Uterus (tissue), 4 donors: ENCODE data around the gene TEX29. TPM values are rescaled to one million over a fixed set of nuclear protein-coding genes. Genes with fewer than 3 reads are reported as not detected.

Source experiments
- DNase-seq, 2 donors: peaks; one replicate each; pipeline ENCODE4 v3.0.0-alpha.2; 2019 to 2020
- H3K27ac ChIP-seq, 2 donors: fragments of 200-600 bp; sonication (generic); 1 replicate in 1 of 2; 2 replicates in 1 of 2; pipeline ENCODE4 v1.5.1; 2016 to 2018
- H3K27me3 ChIP-seq, 2 donors: fragments of 200-600 bp; sonication (generic); one replicate each; pipeline ENCODE4 v1.5.1; 2018 to 2019; ENCODE audit warnings: control low read depth in 1 of 2
- H3K36me3 ChIP-seq, 2 donors: fragments of 200-600 bp; sonication (generic); one replicate each; pipeline ENCODE4 v1.5.1; 2019; ENCODE audit warnings: control low read depth in 1 of 2
- H3K4me1 ChIP-seq, 2 donors: fragments of 200-600 bp; sonication (generic); one replicate each; pipeline ENCODE4 v1.5.1; 2018 to 2019; ENCODE audit warnings: control low read depth in 1 of 2
- H3K4me3 ChIP-seq, 2 donors: fragments of 200-600 bp; sonication (generic); 1 replicate in 1 of 2; 2 replicates in 1 of 2; pipeline ENCODE4 v1.5.1; 2018 to 2019; ENCODE audit warnings: mild to moderate bottlenecking in 1 of 2
- H3K9me3 ChIP-seq, 2 donors: fragments of 200-600 bp; sonication (generic); one replicate each; pipeline ENCODE4 v1.5.1; 2019; ENCODE audit warnings: control low read depth in 1 of 2
- POLR2A ChIP-seq, 2 donors: fragments of 450-650 bp; IDR thresholded peaks; one replicate each; pipeline ENCODE4 v1.6.1; 2016; ENCODE audit warnings: antibody characterized with exemption in 2 of 2, mild to moderate bottlenecking in 1 of 2, moderate library complexity in 1 of 2
- intact Hi-C: fragments of 100-400 bp; cut with DNase I; formaldehyde crosslinking; loops from one replicate; pipeline ENCODE4 v1.15.1; 2023; ENCODE audit warnings: low total_unique reads
- total RNA-seq, 4 donors: library from RNA; depleted of rRNA in 3 of 4; stranded (reverse); fragments of >200 nt in 3 of 4; gene quantifications; one replicate each; pipeline versions ENCODE4 v1.1.0 to v1.2.4, GENCODE V29; 2014 to 2023
- TF ChIP-seq, protein P1 (sequence below), 4 experiments: fragments of 200-600 bp in 2 of 4; fragments of 450-650 bp in 2 of 4; sonication (generic) in 2 of 4; IDR thresholded peaks; one replicate each; pipeline ENCODE4 v1.5.1; 2016 to 2019; ENCODE audit warnings: antibody characterized with exemption in 4 of 4, mild to moderate bottlenecking in 2 of 4, moderate library complexity in 1 of 4
- donor health status: DM: yes; HTN: yes; CAD: no.

The TEX29 gene
- total RNA-seq, 4 donors from 2014 or later = 0.91 TPM; not detected in 3

DNA sequence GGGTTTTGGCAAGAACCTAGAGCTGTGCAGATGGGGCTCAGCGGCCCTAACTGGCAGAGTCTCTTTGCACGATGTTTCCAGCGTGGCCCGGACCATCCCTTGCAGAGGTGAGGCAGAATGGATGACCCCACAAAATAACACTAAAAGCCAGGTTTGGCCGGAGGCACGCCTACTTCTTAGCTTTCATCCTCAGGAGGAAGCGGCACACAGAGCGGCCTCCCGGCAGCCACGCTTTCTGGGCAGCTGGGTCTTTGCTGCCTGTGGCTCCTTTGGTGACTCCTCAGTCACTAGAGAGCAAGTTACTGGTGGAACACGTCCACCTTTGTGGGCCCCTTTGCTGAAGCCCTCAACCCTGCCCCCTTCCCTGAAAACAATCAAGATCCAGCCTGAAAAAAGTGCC, 25.2 kb downstream of the TEX29 start:
- no peak for DNase-seq
- intact Hi-C loops = no loop called here

DNA sequence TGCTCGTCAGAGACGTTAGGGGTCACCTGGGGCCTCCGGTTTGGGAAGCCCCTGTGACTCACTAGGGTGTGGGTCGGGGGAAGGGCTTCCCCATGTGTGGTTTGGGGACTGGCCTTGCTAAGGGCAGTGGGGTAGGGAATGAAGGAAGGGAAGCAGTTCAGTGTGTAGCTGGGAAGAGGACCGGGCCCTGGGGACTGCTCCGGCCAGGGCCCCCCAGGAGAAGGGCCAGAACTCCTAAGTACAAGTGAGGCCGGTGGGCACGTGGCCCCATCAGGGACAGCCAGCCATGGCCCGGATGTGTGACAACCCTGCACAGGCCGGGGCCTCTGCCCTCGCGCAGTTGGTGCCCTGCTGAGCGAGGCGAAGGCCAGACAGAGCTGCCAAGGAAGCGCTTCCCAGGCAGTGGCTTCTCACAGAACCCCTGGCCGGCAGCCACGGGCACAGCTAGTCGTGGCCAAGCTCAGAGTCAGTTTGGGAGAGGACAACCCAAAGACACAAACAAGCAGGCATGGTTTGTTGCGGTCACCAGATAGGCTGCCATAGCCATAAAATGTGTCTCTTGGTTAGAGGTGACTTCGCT, 25.7 kb downstream of the TEX29 start:
- Histone ChIP-seq H3K27me3 (no peaks in the 10 kb centered on the region), H3K27ac (no peak overlapping the region), H3K9me3 (no peaks in the 10 kb centered on the region), H3K4me1 (no peaks in the 10 kb centered on the region), H3K4me3 (no peak overlapping the region), H3K36me3 (no peaks in the 10 kb centered on the region)
- no peak for TF ChIP-seq POLR2A (IDR thresholded peaks at IDR 0.05)
- TF ChIP-seq, protein P1, sequence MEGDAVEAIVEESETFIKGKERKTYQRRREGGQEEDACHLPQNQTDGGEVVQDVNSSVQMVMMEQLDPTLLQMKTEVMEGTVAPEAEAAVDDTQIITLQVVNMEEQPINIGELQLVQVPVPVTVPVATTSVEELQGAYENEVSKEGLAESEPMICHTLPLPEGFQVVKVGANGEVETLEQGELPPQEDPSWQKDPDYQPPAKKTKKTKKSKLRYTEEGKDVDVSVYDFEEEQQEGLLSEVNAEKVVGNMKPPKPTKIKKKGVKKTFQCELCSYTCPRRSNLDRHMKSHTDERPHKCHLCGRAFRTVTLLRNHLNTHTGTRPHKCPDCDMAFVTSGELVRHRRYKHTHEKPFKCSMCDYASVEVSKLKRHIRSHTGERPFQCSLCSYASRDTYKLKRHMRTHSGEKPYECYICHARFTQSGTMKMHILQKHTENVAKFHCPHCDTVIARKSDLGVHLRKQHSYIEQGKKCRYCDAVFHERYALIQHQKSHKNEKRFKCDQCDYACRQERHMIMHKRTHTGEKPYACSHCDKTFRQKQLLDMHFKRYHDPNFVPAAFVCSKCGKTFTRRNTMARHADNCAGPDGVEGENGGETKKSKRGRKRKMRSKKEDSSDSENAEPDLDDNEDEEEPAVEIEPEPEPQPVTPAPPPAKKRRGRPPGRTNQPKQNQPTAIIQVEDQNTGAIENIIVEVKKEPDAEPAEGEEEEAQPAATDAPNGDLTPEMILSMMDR (IDR thresholded peaks at IDR 0.05) = no peak
- no peak for DNase-seq
- intact Hi-C loops = no loop called here

More for the DNA sequence above, 25.2 kb downstream of the TEX29 start:
- Histone ChIP-seq H3K27ac (no peak overlapping the region), H3K36me3 (no peaks in the 10 kb centered on the region), H3K4me3 (no peak overlapping the region), H3K27me3 (no peaks in the 10 kb centered on the region), H3K9me3 (no peaks in the 10 kb centered on the region), H3K4me1 (no peaks in the 10 kb centered on the region)
- no peak for TF ChIP-seq POLR2A (IDR thresholded peaks at IDR 0.05)
- TF ChIP-seq, protein P1 (IDR thresholded peaks at IDR 0.05) = no peak

DNA sequence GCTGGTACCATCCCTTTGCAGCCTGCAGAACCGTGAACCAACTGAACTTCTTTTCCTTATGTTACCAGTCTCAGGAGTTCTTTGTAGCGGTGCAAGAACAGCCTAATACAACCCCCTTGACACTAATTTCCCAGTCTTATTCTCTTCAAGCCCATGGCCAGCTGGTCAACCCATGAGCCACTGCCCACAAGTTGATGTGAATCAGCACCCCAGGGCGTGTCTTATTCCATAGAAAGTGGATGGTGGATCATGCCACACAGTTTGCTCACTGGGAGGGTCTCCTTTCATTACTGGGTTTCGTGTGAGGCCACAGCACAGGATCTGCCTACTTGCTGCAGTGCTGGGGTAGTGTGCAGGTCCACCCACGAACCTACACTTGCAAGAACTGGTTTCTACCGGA, 27.0 kb downstream of the TEX29 start:
- Histone ChIP-seq H3K36me3 (no peaks in the 10 kb centered on the region), H3K27me3 (no peaks in the 10 kb centered on the region), H3K4me1 (no peaks in the 10 kb centered on the region), H3K27ac (no peak overlapping the region), H3K9me3 (no peaks in the 10 kb centered on the region), H3K4me3 (no peak overlapping the region)
- intact Hi-C loops = no loop called here
- no peak for TF ChIP-seq POLR2A (IDR thresholded peaks at IDR 0.05)
- TF ChIP-seq, protein P1 (IDR thresholded peaks at IDR 0.05) = no peak
- DNase-seq = no peak

DNA sequence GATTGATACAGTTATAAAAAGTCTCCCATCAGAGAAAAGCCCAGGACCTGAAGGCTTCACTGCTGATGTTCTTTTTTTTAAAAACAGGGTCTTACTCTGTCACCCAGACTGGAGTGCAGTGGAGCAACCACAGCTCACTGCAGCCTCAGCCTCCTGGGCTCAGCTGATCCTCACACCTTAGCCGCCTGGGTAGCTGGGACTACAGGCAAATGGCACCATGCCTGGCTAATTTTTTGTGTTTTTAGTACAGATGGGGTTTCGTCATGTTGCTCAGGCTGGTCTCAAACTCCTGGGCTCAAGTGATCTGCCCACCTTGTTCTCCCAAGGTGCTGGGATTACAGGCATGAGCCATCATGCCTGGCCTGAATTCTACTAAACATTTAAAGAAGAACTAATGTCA, 33.1 kb downstream of the TEX29 start:
- Histone ChIP-seq H3K27ac (no peak overlapping the region), H3K4me3 (no peak overlapping the region), H3K4me1 (no peaks in the 10 kb centered on the region), H3K9me3 (no peaks in the 10 kb centered on the region), H3K27me3 (no peaks in the 10 kb centered on the region), H3K36me3 (no peaks in the 10 kb centered on the region)
- intact Hi-C loops = no loop called here
- TF ChIP-seq POLR2A (IDR thresholded peaks at IDR 0.05) = no peak
- TF ChIP-seq, protein P1 (IDR thresholded peaks at IDR 0.05) = no peak
- DNase-seq = no peak

DNA sequence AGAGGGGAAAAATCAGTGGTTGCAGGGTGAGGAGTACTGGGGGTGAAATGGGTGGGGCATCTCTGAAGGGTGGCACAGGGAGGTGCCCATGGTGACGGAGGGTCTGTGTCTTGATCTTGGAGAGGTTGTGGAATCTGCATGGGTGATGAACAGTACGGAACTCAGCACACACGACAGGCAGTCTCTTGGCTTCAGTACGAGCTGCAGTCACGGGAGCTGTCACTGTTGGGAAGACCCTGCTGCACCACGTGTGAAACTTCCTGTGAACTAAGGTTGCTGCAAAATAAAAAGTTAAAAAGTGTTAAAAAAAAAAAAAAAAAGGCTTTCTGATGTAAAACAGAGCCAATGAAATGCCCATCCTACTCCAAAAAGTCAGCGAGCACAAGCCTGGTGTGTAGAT, 34.3 kb downstream of the TEX29 start:
- Histone ChIP-seq H3K27me3 (no peaks in the 10 kb centered on the region), H3K4me1 (no peaks in the 10 kb centered on the region), H3K36me3 (no peaks in the 10 kb centered on the region), H3K4me3 (no peak overlapping the region), H3K27ac (no peak overlapping the region), H3K9me3 (no peaks in the 10 kb centered on the region)
- intact Hi-C loops = no loop called here
- DNase-seq = no peak
- no peak for TF ChIP-seq POLR2A (IDR thresholded peaks at IDR 0.05)
- TF ChIP-seq, protein P1 (IDR thresholded peaks at IDR 0.05) = no peak
